A673 (cell line): ENCODE data around the gene LRRC25.

ENCODE experiments used
- CTCF ChIP-seq: fragments of 300-800, 200-600 bp; sonication (generic); conservative IDR thresholded peaks from 2 replicates; pipeline ENCODE4 v1.5.1; 2017; ENCODE audit warnings: low read depth, mild to moderate bottlenecking, antibody characterized with exemption, low read length, moderate library complexity, mixed read lengths
- EZH2 ChIP-seq: fragments of 200-600 bp; sonication (generic); IDR thresholded peaks from 2 replicates; pipeline ENCODE4 v1.6.1; 2017; ENCODE audit warnings: borderline replicate concordance, low read depth, mild to moderate bottlenecking, mixed read lengths, antibody characterized with exemption, low read length; ENCODE audit not compliant: poor library complexity, severe bottlenecking

DNA sequence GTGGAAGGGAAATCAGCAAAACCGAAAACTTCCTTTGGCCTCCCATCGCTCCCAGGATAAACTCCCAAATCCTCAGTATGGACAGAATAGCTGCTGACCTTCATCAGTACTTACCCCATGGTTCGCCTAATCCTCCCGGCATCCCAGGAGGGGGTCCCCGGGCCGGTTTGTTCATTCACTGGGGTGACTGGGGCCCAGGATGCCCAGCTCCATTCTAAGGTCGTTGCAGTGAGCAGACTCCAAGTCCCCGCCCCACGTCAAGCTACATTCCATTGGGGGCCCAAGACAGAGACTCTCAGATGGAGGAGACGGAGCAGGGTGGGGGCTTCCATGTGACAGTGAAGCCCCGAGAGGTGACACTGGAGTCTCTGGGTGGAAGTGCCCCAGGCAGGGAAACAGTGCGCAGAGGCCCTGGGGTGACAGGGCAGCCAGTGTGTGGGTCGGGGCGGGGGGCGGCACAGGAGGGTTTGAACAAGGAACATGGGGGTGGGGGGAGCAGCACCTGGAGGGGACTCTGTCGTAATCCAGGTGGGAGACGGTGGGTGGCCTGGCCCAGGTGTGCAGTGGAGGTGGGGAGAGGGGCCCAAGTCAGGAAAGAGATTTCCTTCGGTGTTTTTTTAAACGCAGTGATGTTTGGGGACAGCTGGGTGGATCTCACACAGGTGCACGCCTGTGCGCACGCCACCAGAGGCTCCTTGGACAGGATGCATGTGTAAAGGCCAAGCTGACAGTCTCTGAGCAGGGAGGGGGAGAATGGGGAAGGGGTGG lies 26.9 kb upstream of the LRRC25 start:
- TF ChIP-seq CTCF (no peak), EZH2 (no peak)
